Muscle of arm (tissue), 12 donors: ENCODE data around the gene TRIM68. TPM values are rescaled to one million over a fixed set of nuclear protein-coding genes. Genes with fewer than 3 reads are reported as not detected.

Source experiments
- DNase-seq: peaks from one replicate; pipeline ENCODE4 v3.0.0-alpha.2; 2013
- polyA plus RNA-seq, 12 donors: library from polyadenylated mRNA; unstranded; fragments of 120-200 nt; gene quantifications; one replicate each; pipeline ENCODE4 v1.2.1, GENCODE V29; 2013; ENCODE audit not compliant: insufficient read length in 12 of 12

TRIM68 gene
- polyA plus RNA-seq, 12 donors: 6.5 to 13.8 (median 8.6) TPM; not detected in 1

DNA sequence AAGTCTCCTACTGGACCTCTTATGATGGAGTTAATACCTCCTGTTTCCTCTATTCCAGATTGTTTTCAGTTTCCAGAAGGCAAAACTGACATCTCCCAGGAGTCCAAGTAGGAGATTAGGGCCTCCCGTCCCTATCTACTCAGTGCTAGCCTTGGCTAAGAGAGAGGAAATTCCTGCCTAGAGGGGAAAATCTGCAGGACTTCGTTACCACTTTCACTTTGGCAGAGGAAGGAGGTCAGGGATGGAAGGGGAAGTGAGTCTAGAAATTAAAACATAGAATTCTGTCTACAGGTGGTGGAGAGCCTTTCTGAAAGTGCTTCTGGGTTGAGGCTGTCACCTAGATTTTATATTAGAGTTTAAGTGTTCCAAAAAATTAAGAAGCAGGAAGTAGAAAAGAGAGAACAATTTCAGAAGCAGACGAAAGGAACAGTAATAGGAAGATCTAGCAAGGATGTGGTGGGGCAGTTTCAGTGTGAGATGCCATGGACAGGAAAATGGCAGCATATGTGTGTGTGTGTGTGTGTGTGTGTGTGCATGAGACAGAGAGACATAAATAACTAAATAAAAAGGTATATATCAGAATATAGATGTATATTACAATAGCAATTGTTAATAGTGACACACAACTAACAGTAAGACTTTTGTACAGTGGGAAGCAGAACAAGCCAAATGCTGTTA is 2.4 kb upstream of the TRIM68 start:
- no peak for DNase-seq

GRCh38 chr11:4607096-4607495 is 935 bp downstream of the TRIM68 start:
- peak; percentile 4 for DNase-seq

DNA sequence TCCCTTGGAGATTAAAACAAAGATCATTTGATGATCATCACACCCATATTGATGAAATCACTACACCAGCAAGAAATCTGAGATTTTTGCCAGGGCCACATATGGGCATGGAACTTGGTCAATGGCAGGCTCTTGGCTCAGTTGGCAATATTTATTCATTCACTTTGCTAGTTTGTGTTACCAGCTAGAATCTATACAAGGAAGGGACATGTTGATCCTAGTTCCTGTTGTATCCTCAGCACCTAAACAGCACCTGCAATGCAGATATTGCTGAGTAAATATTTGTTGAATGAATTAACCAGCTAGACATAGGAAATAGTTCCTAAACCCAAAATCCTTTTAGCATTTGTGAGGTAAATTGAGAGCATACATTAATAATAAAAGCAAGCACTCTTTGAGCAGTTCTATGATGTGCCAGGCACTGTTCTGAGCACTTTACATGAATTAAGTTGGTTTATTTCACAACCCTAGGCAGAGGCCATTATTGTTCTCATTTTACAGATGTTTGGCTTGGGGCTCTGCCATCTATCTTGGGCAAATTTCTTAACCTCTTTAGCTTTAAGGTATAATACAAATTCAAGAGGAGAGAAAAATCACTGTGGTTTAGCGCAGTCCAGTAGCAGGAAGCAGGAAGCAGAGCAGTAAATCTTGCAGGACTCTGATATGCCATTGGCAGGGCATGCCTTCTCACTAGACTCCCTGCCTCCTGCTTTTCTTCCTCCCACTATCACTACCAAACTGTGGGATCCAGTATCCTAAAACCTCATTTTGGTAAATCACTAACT is 1.6 kb downstream of the TRIM68 start:
- no peak for DNase-seq

GRCh38 chr11:4605057-4605456 is 3.0 kb downstream of the TRIM68 start:
- DNase-seq: no peak

- DNase-seq: no peak
Observed at GRCh38 chr11:4593739-4594138, 14.3 kb downstream of the TRIM68 start, which contains the start of gene OR52I1. TSS of gene OR52I1 (plus strand) at chr11:4594039. CDS start at chr11:4594039, 0 bp downstream.

- no peak for DNase-seq
Observed at GRCh38 chr11:4589017-4589416, 19.0 kb downstream of the TRIM68 start.

- DNase-seq: no peak
Observed at GRCh38 chr11:4581443-4581842, 26.6 kb downstream of the TRIM68 start, which contains the start of gene OR52I2. TSS of gene OR52I2 (plus strand) at chr11:4581743.

GRCh38 chr11:4580124-4580523 is 27.9 kb downstream of the TRIM68 start:
- no peak for DNase-seq

DNA sequence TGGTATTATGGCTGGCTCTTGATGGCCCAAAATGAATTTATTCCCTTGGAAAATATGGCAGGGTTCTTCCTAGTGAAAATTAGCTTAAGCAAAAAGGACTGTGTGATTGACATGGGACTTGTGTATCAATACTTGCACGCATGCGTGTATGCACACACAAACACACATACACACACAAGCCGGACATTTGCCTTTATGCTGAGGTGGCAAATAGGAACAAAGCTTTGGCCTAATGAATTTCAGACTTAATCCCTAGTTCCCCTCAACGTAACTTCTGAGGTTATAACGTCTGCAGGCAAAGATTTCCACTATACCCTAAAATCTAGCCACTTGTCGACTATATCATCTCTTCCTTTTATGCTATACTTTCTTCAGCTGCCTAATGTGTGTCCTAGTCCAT is 29.4 kb downstream of the TRIM68 start:
- no peak for DNase-seq

DNA sequence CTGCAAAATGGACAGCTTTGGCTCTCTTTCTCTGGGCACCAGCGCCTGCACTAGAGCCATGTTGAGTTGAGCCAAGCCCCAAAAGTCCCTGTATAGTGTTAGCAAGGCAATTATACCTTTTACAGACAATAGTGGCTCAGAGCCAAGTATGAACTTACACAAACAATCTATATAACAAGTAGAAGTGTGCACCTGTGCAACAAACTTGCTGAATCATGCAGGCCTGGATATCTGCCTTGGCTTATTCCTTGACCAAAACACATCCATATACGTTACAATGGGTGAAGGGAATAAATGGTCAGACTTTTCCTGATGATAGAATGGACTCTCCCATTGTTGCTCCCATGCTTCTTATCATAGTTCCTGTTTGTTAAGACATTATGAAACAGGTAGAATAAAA is 30.3 kb downstream of the TRIM68 start:
- DNase-seq: no peak

DNA sequence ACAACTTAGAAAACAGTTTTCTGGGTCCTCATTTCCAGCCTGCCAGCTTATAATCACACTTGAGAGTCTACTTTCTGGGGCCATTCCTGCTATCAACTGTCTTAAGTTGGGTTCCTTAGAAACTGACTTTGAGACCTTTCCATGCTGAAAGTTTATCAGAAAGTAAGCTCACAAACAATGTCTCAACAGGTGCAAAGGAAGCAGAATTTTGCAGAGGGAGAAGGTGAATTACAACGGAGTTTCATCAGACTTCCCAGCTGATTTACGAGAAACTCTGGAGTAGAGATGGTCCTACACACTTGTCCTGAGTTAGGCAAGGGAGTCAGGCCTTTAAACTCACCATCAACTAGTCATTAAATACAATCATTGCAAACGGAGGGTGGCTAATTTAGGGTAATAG is 31.2 kb downstream of the TRIM68 start:
- DNase-seq: no peak

DNA sequence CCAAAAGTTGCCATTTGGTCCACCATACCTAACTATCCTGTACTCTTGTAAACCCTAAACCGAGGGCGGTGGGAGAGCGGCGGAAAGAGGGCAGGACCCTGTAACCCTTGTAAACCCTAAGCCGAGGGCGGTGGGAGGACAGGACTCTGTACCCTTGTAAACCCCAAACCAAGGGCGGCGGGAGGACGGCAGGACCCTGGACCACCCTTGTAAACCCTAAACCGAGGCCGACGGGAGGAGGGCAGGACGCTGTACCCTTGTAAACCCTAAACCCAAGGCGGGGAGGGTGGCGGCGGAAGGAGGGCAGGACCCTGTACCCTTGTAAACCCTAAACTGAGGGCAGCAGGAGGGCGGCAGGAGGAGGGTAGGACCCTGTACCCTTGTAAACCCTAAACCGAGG is 39.0 kb downstream of the TRIM68 start:
- no peak for DNase-seq

- no peak for DNase-seq
Observed at GRCh38 chr11:4565371-4565770, 42.7 kb downstream of the TRIM68 start.

DNA sequence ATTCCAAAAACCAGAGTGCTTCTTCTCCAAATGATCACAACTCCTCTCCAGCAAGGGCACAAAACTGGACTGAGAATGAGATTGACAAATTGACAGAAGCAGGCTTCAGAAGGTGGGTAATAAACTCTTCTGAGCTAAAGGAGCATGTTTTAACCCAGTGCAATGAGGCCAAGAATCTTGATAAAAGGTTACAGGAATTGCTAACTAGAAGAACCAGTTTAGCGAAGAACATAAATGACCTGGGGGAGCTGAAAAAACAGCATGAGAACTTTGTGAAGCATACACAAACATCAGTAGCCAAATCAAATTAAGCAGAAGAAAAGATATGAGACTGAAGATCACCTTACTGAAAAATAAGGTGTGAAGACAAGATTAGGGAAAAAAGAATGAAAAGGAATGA is 47.6 kb downstream of the TRIM68 start:
- no peak for DNase-seq

DNA sequence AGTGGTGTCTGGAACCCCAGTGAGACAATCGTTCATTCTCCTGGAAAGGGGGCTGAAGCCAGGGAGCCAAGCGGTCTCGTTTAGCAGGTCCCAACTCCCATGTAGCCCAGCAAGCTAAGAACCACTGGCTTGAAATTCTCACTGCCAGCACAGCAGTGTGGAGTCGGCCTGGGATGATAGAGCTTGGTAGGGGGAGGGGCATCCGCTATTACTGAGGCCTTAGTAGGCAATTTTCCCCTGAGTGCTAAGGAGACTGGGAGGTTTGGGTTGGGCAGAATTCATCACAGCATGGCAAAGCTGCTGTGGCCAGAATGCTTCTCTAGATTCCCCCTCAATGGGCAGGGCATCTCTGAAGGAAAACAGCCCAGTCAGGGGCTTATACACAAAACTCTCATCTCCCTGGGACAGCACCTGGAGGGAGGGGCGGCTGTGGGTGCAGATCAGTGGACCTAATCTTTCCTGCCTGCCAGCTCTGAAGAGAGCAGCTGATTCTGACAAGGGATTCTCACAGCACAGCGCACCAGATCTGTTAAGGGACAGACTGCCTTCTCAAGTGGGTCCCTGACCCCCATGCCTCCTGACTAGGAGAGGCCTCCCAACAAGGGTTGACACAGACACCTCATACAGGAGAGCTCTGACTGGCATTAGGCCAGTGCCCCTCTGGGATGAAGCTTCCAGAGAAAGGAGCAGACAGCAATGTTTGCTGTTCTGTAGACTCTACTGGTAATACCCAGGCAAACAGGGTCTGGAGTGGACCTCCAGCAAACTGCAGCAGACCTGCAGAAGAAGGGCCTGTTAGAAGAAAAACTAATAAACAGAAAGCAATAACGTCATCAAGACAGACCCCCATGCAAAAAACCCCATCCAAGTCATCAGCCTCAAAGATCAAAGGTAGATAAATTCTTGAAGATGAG is 48.2 kb downstream of the TRIM68 start:
- no peak for DNase-seq

DNA sequence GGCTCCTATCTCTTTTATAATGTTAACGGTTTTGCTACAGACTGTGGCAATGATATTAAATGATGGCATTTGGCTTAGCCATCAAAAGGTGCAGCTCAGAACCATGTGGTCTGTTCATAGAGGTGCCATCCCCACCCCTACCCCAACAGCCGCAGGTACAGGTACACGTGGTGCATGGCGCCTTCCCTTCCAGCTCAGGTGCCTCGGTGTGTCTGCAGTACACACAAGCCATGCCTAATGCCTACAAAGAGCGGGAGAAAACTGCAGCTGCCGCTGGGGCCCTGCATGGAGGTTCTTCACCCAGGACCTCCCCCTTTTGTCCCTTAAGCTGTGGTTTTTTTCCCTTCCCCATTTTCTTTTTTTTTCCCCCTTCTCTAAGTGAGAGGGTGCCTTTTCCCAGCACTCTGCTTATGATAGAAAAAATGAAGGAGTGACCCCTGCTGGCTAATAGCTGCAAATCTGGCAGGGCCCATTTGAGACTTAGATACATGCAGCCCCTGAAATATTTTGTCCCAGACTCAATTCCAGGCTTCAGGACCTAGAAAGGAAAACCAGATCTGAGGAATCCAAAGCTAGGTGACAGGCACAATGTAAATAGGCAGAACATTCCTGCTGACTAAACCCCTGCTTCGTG is 56.6 kb downstream of the TRIM68 start:
- DNase-seq: no peak

Other genes with a start within 250 kb of the TRIM68 start
- gene OR52B4, start 239.8 kb downstream of the TRIM68 start, polyA plus RNA-seq: not detected
- gene TRIM21, start 214.5 kb downstream of the TRIM68 start, polyA plus RNA-seq: 10 to 100 TPM in 4 of 12 donors, 1 to 10 TPM in 6, not detected in 2; 6.2 to 18.3 (median 8.7) TPM
- not detected for gene OR52K2, start 158.9 kb downstream of the TRIM68 start, polyA plus RNA-seq
- under 1 TPM in 9 of 12 donors, not detected in 3; 0.08 to 0.73 (median 0.32) TPM for gene OR52K1, start 125.6 kb downstream of the TRIM68 start, polyA plus RNA-seq
- not detected for gene OR52M1, start 63.0 kb downstream of the TRIM68 start, polyA plus RNA-seq
- not detected for gene OR52I2, start 26.5 kb downstream of the TRIM68 start, polyA plus RNA-seq
- under 1 TPM in 3 of 12 donors, not detected in 9; 0.05 to 0.07 (median 0.07) TPM for gene OR52I1, start 14.2 kb downstream of the TRIM68 start, polyA plus RNA-seq
- not detected for gene OR51D1, start 29.2 kb upstream of the TRIM68 start, polyA plus RNA-seq
- gene OR51E1, start 35.8 kb upstream of the TRIM68 start, polyA plus RNA-seq: 1 to 10 TPM in 10 of 12 donors, not detected in 2; 1.5 to 3.3 (median 2.3) TPM
- gene OR51E2, start 89.6 kb upstream of the TRIM68 start, polyA plus RNA-seq: 1 to 10 TPM in 6 of 12 donors, under 1 TPM in 4, not detected in 2; 0.90 to 1.7 (median 1.1) TPM
- under 1 TPM in 1 of 12 donors, not detected in 11; 0.32 TPM for gene MMP26, start 96.6 kb upstream of the TRIM68 start, polyA plus RNA-seq
- gene OR51F1, start 161.7 kb upstream of the TRIM68 start, polyA plus RNA-seq: not detected
- gene OR52R1, start 196.1 kb upstream of the TRIM68 start, polyA plus RNA-seq: not detected
- not detected for gene OR51F2, start 213.1 kb upstream of the TRIM68 start, polyA plus RNA-seq
- gene OR51S1, start 241.0 kb upstream of the TRIM68 start, polyA plus RNA-seq: not detected